Measurements from ENCODE around the gene PSMA3. TPM values are rescaled to one million over a fixed set of nuclear protein-coding genes. Genes with fewer than 3 reads are reported as not detected.

The PSMA3 gene
- total RNA-seq, 1 donor from 2014 or later: 407 TPM

Other genes starting within 250 kb of the PSMA3 start
- gene ARMH4, start 92.6 kb upstream of the PSMA3 start, total RNA-seq: 0.18 and 0.34 TPM in 2 replicates
- gene ACTR10, start 44.7 kb upstream of the PSMA3 start, total RNA-seq: 38.2 and 39.8 TPM in 2 replicates
- 20.5 and 26.0 TPM in 2 replicates for gene ARID4A, start 53.7 kb downstream of the PSMA3 start, total RNA-seq
- not detected in 2 replicates for gene TOMM20L, start 151.1 kb downstream of the PSMA3 start, total RNA-seq
- gene TIMM9, start 182.7 kb downstream of the PSMA3 start, total RNA-seq: 53.3 and 65.1 TPM in 2 replicates
- 23.5 and 24.4 TPM in 2 replicates for gene KIAA0586, start 182.9 kb downstream of the PSMA3 start, total RNA-seq